ENCODE measurements around the gene ALDH3A2.

Gene ALDH3A2

DNA sequence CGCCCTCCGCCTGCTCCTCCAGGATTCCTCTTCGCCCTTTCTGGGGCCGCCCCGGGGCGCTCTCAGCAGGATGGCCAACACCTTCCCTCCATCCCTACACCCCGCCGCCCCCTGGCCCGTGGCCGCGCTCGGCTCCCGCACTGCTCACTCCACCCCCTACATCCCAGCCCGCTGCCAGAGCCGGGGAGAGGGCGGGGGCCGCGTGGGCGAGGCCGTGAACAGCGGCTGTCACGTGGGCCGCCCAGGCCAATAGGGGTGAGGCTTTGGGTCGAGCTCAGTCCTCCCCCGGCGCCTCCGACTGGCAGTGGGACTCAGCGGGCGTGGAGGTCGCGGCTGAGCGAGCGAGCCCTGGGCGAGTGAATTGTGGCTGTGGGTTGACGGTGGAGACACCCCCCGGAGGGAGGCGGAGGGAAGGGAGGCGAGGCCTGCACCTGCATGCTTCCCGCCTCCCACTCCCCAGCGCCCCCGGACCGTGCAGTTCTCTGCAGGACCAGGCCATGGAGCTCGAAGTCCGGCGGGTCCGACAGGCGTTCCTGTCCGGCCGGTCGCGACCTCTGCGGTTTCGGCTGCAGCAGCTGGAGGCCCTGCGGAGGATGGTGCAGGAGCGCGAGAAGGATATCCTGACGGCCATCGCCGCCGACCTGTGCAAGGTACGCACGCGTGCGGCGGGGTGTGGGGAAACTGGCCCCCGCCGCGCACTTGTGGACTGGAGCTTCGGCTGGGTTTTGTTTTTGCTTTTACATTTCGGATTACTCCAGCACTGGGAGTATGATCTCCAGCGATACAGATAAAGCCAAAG is at the start of gene ALDH3A2:
Gene ALDH3A2 (plus strand): TSS at position 277 of the 799 bp plus-strand sequence. CDS start 221 bp downstream, at position 498.
- peak within 1 kb of the TSS; percentile 73 for H3K4me3 ChIP-seq (ENCODE audit: low read depth, low read length)

GRCh38 chr17:19610311-19610710 is 38.2 kb upstream of the ALDH3A2 start:
- no peak overlapping the region for H3K4me3 ChIP-seq (ENCODE audit: low read depth, low read length)
- TF ChIP-seq, protein P1, sequence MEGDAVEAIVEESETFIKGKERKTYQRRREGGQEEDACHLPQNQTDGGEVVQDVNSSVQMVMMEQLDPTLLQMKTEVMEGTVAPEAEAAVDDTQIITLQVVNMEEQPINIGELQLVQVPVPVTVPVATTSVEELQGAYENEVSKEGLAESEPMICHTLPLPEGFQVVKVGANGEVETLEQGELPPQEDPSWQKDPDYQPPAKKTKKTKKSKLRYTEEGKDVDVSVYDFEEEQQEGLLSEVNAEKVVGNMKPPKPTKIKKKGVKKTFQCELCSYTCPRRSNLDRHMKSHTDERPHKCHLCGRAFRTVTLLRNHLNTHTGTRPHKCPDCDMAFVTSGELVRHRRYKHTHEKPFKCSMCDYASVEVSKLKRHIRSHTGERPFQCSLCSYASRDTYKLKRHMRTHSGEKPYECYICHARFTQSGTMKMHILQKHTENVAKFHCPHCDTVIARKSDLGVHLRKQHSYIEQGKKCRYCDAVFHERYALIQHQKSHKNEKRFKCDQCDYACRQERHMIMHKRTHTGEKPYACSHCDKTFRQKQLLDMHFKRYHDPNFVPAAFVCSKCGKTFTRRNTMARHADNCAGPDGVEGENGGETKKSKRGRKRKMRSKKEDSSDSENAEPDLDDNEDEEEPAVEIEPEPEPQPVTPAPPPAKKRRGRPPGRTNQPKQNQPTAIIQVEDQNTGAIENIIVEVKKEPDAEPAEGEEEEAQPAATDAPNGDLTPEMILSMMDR (IDR thresholded peaks at IDR 0.05; ENCODE audit: low read depth, low read length): no peak

More for the DNA sequence above, at the start of gene ALDH3A2:
- TF ChIP-seq, protein P1 (IDR thresholded peaks at IDR 0.05; ENCODE audit: low read depth, low read length): no peak

- no peak overlapping the region for H3K4me3 ChIP-seq (ENCODE audit: low read depth, low read length)
- TF ChIP-seq, protein P1 (IDR thresholded peaks at IDR 0.05; ENCODE audit: low read depth, low read length): no peak
These were observed 37.7 kb upstream of the ALDH3A2 start for GRCh38 chr17:19610879-19611278.

GRCh38 chr17:19613979-19614378 is 34.6 kb upstream of the ALDH3A2 start:
- TF ChIP-seq, protein P1 (IDR thresholded peaks at IDR 0.05; ENCODE audit: low read depth, low read length): no peak
- H3K4me3 ChIP-seq (ENCODE audit: low read depth, low read length): no peak overlapping the region

GRCh38 chr17:19614900-19615299 is 33.7 kb upstream of the ALDH3A2 start:
- TF ChIP-seq, protein P1 (IDR thresholded peaks at IDR 0.05; ENCODE audit: low read depth, low read length): no peak
- H3K4me3 ChIP-seq (ENCODE audit: low read depth, low read length): no peak overlapping the region

DNA sequence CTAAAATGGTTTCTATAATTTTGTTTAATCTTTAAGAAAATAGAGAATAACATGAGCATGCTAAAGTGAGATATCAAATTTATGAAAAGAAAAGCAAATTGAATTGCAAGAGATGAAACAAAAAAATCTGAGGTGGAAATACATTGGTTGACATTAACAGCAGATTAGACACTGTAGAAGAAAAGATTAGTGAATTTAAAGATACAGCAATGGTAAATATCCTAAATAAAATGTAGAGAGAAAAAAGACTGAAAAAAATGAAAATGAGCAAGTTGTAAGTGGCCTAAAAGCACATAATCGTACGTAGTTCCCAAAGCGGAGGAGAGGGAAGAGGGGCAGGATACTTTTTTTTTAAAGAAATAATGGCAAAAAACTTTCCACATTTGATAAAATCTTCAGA is 30.5 kb upstream of the ALDH3A2 start:
- no peak overlapping the region for H3K4me3 ChIP-seq (ENCODE audit: low read depth, low read length)
- TF ChIP-seq, protein P1 (IDR thresholded peaks at IDR 0.05; ENCODE audit: low read depth, low read length): no peak

- TF ChIP-seq, protein P1 (IDR thresholded peaks at IDR 0.05; ENCODE audit: low read depth, low read length): no peak
- H3K4me3 ChIP-seq (ENCODE audit: low read depth, low read length): no peak overlapping the region
These were observed 28.7 kb upstream of the ALDH3A2 start for GRCh38 chr17:19619705-19620325.
